Small intestine (tissue), 7 donors: Measurements from ENCODE around the gene NEURL2. TPM values are rescaled to one million over a fixed set of nuclear protein-coding genes. Genes with fewer than 3 reads are reported as not detected.
"Not testable (repeated sequence)": the region's sequence is repeated elsewhere in the genome, so short reads cannot be mapped to it uniquely, and the experiment has no call there.

Experiments used
- DNase-seq, 2 donors: peaks; one replicate each; pipeline versions ENCODE4 v3.0.0 to v3.0.0-alpha.2; 2013
- FAIRE-seq: peaks from 2 replicates; lab custom pipeline; 2012; peaks lifted over from hg19 to GRCh38; lab: Jason Lieb, UNC
- H3K27ac ChIP-seq, 3 donors: one replicate each; pipeline ENCODE4 v1.5.1; 2013; ENCODE audit warnings: low read length in 2 of 3, mild to moderate bottlenecking in 2 of 3, control low read depth in 1 of 3, inconsistent platforms in 1 of 3, low read depth in 1 of 3, moderate library complexity in 1 of 3
- H3K27me3 ChIP-seq, 3 donors: one replicate each; pipeline ENCODE4 v1.6.1; 2013; ENCODE audit warnings: low read length in 3 of 3, inconsistent platforms in 1 of 3; ENCODE audit not compliant: control insufficient read depth in 3 of 3, insufficient read depth in 3 of 3
- H3K36me3 ChIP-seq, 3 donors: one replicate each; pipeline ENCODE4 v1.6.1; 2013; ENCODE audit warnings: low read length in 3 of 3, inconsistent platforms in 1 of 3, low read depth in 1 of 3, mild to moderate bottlenecking in 1 of 3, moderate library complexity in 1 of 3; ENCODE audit not compliant: control insufficient read depth in 3 of 3, insufficient read depth in 2 of 3
- H3K4me1 ChIP-seq, 3 donors: one replicate each; pipeline ENCODE4 v1.6.1; 2013; ENCODE audit warnings: low read length in 2 of 3, inconsistent platforms in 1 of 3, low read depth in 1 of 3, mild to moderate bottlenecking in 1 of 3, moderate library complexity in 1 of 3; ENCODE audit not compliant: control insufficient read depth in 3 of 3, insufficient read depth in 2 of 3
- H3K4me3 ChIP-seq, 3 donors: one replicate each; pipeline ENCODE4 v1.5.1; 2013; ENCODE audit warnings: low read length in 3 of 3, control low read depth in 1 of 3, inconsistent platforms in 1 of 3, low read depth in 1 of 3, mild to moderate bottlenecking in 1 of 3, moderate library complexity in 1 of 3
- H3K9me3 ChIP-seq, 2 donors: one replicate each; pipeline ENCODE4 v1.6.1; 2013; ENCODE audit warnings: low read depth in 1 of 2, low read length in 1 of 2; ENCODE audit not compliant: control insufficient read depth in 2 of 2, insufficient read depth in 1 of 2
- WGBS, 3 donors: extraction: QIAGEN DNeasy Blood & Tissue Kit; methylation state at CpG; one replicate each; pipeline ENCODE4 v1.1.7; 2013; 5-methylcytosine and 5-hydroxymethylcytosine counted together
- polyA plus RNA-seq, 4 donors: library from polyadenylated mRNA; stranded (reverse) in 3 of 4; unstranded in 1 of 4; fragments of 200-250 nt in 3 of 4; fragments of 120-200 nt in 1 of 4; gene quantifications; one replicate each; pipeline versions ENCODE4 v1.2.1 to v1.2.3, GENCODE V29; 2013
- donor health status: healthy with polysubstance abuse.
- donor health status: control.
- donor health status: control.
- donor health status: Bipolar disorder and iron deficiency.
- donor health status: healthy.

NEURL2 gene
- polyA plus RNA-seq, 4 donors, result 2.9 to 20.2 (median 4.0) TPM

GRCh38 chr20:45878076-45878761 lies 12.8 kb downstream of the NEURL2 start:
- no peaks in the 10 kb centered on the region for H3K9me3 ChIP-seq
- DNase-seq (no peak), FAIRE-seq (no peak)
- no peak overlapping the region for H3K4me3 ChIP-seq
- H3K27ac ChIP-seq, result no peak overlapping the region
- H3K27me3 ChIP-seq, result no peaks in the 10 kb centered on the region
- no peaks in the 10 kb centered on the region for H3K4me1 ChIP-seq
- peaks cover 0 to 27% (median 8%) of the 10 kb centered on the region in 3 donors for H3K36me3 ChIP-seq
- 90 to 94% (median 91%) methylated on average over 13 of the region's 13 CpGs for WGBS, 3 donors

GRCh38 chr20:45874576-45874975 lies 16.4 kb downstream of the NEURL2 start:
- no peak for DNase-seq
- no peak for FAIRE-seq
- H3K36me3 ChIP-seq, result peaks cover 0 to 23% (median 8%) of the 10 kb centered on the region in 3 donors
- 82 to 85% (median 84%) methylated on average over 4 of the region's 4 CpGs for WGBS, 3 donors
- H3K27me3 ChIP-seq, result no peaks in the 10 kb centered on the region
- H3K9me3 ChIP-seq, result no peaks in the 10 kb centered on the region
- H3K4me1 ChIP-seq, result no peaks in the 10 kb centered on the region
- no peak overlapping the region for H3K27ac ChIP-seq
- no peak overlapping the region for H3K4me3 ChIP-seq

DNA sequence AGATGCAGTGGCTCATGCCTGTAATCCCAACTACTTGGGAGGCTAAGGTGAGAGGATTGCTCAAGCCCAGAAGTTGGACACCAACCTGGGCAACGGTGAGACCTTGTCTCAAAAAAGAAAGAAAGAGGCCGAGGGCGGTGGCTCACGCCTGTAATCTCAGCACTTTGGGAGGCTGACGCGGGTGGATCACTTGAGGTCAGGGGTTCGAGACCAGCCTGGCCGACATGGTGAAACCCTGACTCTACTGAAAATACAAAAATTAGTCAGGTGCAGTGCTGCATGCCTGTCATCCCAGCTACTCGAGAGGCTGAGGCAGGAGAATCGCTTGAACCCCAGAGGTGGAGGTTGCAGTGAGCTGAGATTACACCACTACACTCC lies 16.9 kb downstream of the NEURL2 start:
- 93 to 95% (median 94%) methylated on average over 10 of the region's 10 CpGs for WGBS, 3 donors
- H3K36me3 ChIP-seq, result peaks cover 0 to 23% (median 8%) of the 10 kb centered on the region in 3 donors
- not testable (repeated sequence) for DNase-seq, H3K4me3 ChIP-seq, H3K4me1 ChIP-seq, FAIRE-seq, H3K9me3 ChIP-seq, H3K27me3 ChIP-seq, H3K27ac ChIP-seq

DNA sequence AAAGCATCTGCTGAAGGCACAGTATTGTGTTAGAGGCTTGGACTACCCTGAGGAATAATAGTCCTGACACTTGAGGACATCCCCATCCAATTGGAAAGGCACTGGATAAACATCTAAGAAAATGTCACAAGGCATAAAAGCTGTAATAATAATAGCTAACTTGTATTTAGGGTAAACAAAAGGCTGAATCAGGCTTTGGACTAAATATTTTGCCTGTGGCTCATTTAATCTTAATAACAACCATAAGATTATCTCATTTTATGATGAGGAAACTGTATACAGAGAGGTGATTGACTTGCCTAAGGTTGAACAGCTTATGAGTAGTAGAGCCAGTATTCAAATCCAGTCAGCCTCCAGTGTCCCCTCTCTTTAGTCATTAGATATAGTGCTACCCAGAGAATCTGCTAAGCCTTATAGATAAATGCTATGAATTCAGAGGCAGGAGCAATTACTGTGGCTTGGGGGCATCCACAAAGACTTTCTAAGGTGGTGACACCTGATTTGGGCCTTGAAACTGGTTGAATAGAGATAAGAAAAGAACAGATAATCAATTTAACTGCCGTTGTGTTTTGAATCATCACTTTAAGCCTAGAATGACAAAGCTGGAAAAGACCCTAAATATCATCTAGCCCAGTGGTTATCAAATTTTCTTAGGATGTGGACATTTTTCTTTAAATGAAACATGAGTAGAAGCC lies 17.5 kb downstream of the NEURL2 start:
- DNase-seq (no peak), FAIRE-seq (no peak)
- no peaks in the 10 kb centered on the region for H3K9me3 ChIP-seq
- no peaks in the 10 kb centered on the region for H3K4me1 ChIP-seq
- H3K36me3 ChIP-seq, result peaks cover 0 to 23% (median 8%) of the 10 kb centered on the region in 3 donors
- H3K27ac ChIP-seq, result no peak overlapping the region
- H3K4me3 ChIP-seq, result no peak overlapping the region
- WGBS, 3 donors, result 32 to 69% (median 34%) methylated on average over 1 of the region's 1 CpG
- no peaks in the 10 kb centered on the region for H3K27me3 ChIP-seq

DNA sequence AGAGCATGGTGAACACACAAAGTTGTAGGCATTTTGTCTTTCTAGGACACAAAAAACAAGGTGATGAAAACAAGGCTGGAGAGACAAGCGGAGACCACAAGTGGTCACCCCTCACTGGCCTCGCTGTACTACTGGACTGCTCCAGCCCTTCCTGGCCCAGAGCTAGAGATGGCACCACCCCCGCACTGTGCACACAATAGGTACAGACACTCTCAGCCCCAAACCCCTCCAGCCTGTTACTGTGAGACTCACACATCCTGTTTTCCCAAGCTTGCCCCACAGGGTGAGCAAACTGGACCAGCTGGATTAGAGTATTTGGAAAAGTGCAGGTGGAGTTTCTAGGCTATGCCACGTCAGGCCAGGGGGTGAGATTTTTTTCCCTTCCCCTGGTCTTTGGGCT lies 18.4 kb downstream of the NEURL2 start:
- Histone ChIP-seq H3K4me3 (no peak overlapping the region), H3K9me3 (no peaks in the 10 kb centered on the region), H3K27ac (no peak overlapping the region), H3K36me3 (peaks cover 0 to 14% (median 8%) of the 10 kb centered on the region in 3 donors), H3K4me1 (peaks cover 0 to 6% (median 0%) of the 10 kb centered on the region in 3 donors), H3K27me3 (no peaks in the 10 kb centered on the region)
- WGBS, 3 donors, result 82 to 92% (median 89%) methylated on average over 4 of the region's 4 CpGs
- DNase-seq (no peak), FAIRE-seq (no peak)

- FAIRE-seq (no peak), DNase-seq (peak; percentile 23 to 45)
- peaks cover 0 to 18% (median 0%) of the 10 kb centered on the region in 3 donors for H3K4me1 ChIP-seq
- no peaks in the 10 kb centered on the region for H3K27me3 ChIP-seq
- H3K9me3 ChIP-seq, result no peaks in the 10 kb centered on the region
- H3K4me3 ChIP-seq, result no peak overlapping the region
- H3K36me3 ChIP-seq, result peaks cover 0 to 8% (median 0%) of the 10 kb centered on the region in 3 donors
- peak overlapping the region in 2 of 3 donors; percentile 17 to 41 for H3K27ac ChIP-seq
Measured at GRCh38 chr20:45867819-45868176, 23.2 kb downstream of the NEURL2 start.

GRCh38 chr20:45867136-45867818 lies 23.7 kb downstream of the NEURL2 start:
- peak overlapping the region in 2 of 3 donors; percentile 17 to 41 for H3K27ac ChIP-seq
- 46 to 73% (median 56%) methylated on average over 6 of the region's 6 CpGs for WGBS, 3 donors
- FAIRE-seq, result no peak

GRCh38 chr20:45866454-45866853 lies 24.6 kb downstream of the NEURL2 start:
- no peak for DNase-seq
- Histone ChIP-seq H3K36me3 (peaks cover 0 to 7% (median 0%) of the 10 kb centered on the region in 3 donors), H3K4me3 (no peak overlapping the region), H3K27me3 (no peaks in the 10 kb centered on the region), H3K27ac (no peak overlapping the region), H3K4me1 (peaks cover 0 to 18% (median 0%) of the 10 kb centered on the region in 3 donors), H3K9me3 (no peaks in the 10 kb centered on the region)
- no peak for FAIRE-seq
- 94 to 98% (median 96%) methylated on average over 5 of the region's 5 CpGs for WGBS, 3 donors

More at GRCh38 chr20:45867136-45867818, 23.7 kb downstream of the NEURL2 start:
- Histone ChIP-seq H3K4me1 (peaks cover 0 to 18% (median 0%) of the 10 kb centered on the region in 3 donors), H3K36me3 (peaks cover 0 to 7% (median 0%) of the 10 kb centered on the region in 3 donors), H3K4me3 (no peak overlapping the region), H3K27me3 (no peaks in the 10 kb centered on the region), H3K9me3 (no peaks in the 10 kb centered on the region)
- peak; percentile 46 to 74 for DNase-seq
